ENCODE data around the gene RGS6. TPM values are rescaled to one million over a fixed set of nuclear protein-coding genes. Genes with fewer than 3 reads are reported as not detected.
A peak's percentile ranks its signal among the peaks of the same experiment; 100 is the strongest.
"Not testable (repeated sequence)": the region's sequence is repeated elsewhere in the genome, so short reads cannot be mapped to it uniquely, and the experiment has no call there.

Gene RGS6
- 1.00 TPM for polyA plus RNA-seq (ENCODE audit: insufficient read length)
- long read RNA-seq, donor 1, result 0 reads
- long read RNA-seq, donor 2, result 0 reads
- long read RNA-seq, donor 3, full-length matches to known transcripts, result 1 of 1 reads
- long read RNA-seq, donor 3, partial matches to known transcripts, result 0 of 1 reads
- long read RNA-seq, donor 3, other reads (novel, unspliced or antisense), result 0 of 1 reads
- long read RNA-seq, donor 4, result 0 reads
- long read RNA-seq, donor 5, result 0 reads
- long read RNA-seq, donor 6, result 0 reads
- long read RNA-seq, donor 7, result 0 reads
- long read RNA-seq, donor 8, result 0 reads

GRCh38 chr14:71932229-71932981 is at the start of gene RGS6:
RGS6 (plus strand) TSS chr14:71932429.
- DNase-seq, result peak; percentile 46

DNA sequence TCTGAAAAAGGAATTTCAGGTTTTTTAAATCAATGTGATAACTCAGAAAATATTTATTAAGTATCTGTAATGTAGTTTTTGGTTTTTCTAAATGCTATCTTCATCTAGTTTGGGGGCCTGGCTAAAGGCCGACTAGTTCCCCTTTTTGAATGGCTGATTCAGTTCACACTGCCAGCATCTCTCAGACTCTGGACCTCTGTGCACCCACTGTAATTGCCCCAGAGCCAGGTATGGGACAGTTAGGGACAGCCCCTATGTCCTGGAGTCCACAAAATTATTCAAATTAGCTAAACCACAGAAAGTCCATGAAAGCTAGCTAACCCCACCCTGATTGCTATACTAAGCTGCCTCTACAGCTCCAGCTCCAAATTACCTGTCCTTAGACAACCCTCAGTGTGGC is 49.1 kb upstream of the RGS6 start:
- DNase-seq, result no peak

GRCh38 chr14:71885301-71885700 is 46.9 kb upstream of the RGS6 start:
- no peak for DNase-seq

DNA sequence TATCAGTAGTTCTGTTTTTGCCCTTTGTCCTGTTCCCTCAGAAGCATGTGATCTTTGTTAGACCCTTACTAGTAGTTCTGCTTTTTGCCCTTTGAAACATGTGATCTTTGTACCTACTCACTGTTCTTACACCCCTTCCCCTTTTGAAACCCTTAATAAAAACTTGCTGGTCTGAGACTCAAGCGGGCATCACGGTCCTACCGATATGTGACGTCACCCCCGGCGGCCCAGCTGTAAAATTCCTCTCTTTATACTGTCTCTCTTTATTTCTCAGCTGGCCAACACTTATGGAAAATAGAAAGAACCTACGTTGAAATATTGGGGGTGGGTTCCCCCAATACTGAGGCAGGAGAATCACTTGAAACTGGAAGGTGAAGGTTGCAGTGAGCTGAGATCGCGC is 44.4 kb upstream of the RGS6 start:
- not testable (repeated sequence) for DNase-seq

- no peak for DNase-seq
These were observed 41.7 kb upstream of the RGS6 start for GRCh38 chr14:71890541-71890940.

GRCh38 chr14:71891185-71891584 is 41.0 kb upstream of the RGS6 start:
- no peak for DNase-seq

DNA sequence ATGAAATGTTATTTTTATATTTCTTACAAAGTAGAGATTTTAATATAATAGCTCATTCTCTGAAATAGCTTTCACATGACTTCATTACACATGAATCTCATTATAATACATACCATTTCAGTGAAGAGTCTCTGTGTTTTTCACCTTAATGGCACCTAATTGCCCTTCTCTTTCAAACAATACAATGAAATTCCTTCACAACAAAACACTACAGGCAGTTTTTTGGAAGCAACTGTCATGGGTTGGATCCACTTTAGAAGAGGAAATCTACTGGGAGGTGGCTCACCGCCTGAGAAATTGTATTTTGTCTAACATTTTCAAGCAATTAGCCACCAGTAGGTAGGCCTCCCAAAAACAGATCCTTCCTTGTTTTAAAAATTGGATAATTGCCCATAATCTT is 40.3 kb upstream of the RGS6 start:
- DNase-seq, result no peak

DNA sequence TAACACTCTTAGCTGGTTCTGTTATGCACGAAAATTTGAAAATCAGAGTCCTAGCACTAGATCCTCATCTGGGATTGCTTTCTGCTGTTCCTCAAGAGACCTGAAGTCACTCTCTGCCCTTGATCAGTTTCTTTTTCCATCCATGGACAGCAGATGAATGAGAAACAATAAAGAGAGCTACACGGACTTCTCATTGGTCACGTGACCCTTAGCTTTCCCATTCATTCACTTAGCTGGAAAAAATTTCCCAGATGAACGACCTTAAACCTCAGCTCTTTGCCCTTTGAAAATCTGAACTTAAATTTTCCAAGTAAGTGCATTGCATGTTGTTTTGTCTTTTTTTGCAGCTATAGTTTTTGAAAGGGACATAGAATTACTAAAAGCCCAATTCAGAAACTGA is 27.2 kb upstream of the RGS6 start:
- DNase-seq, result no peak

- no peak for DNase-seq
These were observed 26.4 kb upstream of the RGS6 start for GRCh38 chr14:71905860-71906259.

GRCh38 chr14:71907793-71908515 is 24.3 kb upstream of the RGS6 start:
- peak; percentile 6 for DNase-seq

- DNase-seq, result no peak
These were observed 20.6 kb upstream of the RGS6 start for GRCh38 chr14:71911669-71912068.

DNA sequence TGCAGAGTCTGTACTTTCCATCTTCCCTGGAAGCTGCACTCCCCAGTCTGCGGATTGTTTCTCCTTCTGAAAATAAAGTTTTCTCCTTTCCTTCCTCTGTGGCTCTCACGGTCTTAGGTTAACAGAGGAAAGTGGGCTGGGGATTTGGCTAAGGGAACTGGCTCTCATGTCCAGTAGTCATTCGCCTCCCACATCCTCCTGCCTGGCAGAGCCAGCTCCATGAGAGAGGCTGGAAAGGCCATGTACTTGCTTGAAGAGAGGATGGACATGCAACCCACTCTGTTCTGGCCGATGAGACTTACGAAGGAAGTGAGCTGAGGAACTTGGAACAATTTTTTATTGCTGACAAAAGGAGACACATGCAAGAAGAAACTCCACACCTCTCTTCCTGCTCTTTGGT is 18.9 kb upstream of the RGS6 start:
- no peak for DNase-seq

GRCh38 chr14:71918955-71919354 is 13.3 kb upstream of the RGS6 start:
- DNase-seq, result no peak

- DNase-seq, result no peak
These were observed 8.7 kb upstream of the RGS6 start for GRCh38 chr14:71923513-71923912.

- peak; percentile 14 for DNase-seq
These were observed 569 bp upstream of the RGS6 start for GRCh38 chr14:71931492-71932228.

- peak; percentile 11 for DNase-seq
These were observed 865 bp downstream of the RGS6 start for GRCh38 chr14:71933001-71933587.

- not testable (repeated sequence) for DNase-seq
These were observed 6.0 kb downstream of the RGS6 start for GRCh38 chr14:71938273-71938672.

- DNase-seq, result not testable (repeated sequence)
These were observed 7.1 kb downstream of the RGS6 start for GRCh38 chr14:71939344-71939743.

- not testable (repeated sequence) for DNase-seq
These were observed 8.3 kb downstream of the RGS6 start for GRCh38 chr14:71940500-71940899.

- DNase-seq, result not testable (repeated sequence)
These were observed 9.4 kb downstream of the RGS6 start for GRCh38 chr14:71941616-71942015.

- no peak for DNase-seq
These were observed 10.9 kb downstream of the RGS6 start for GRCh38 chr14:71942904-71943694.
